Upper lobe of left lung (tissue), 6 donors: ENCODE data around the gene ZBTB39. TPM values are rescaled to one million over a fixed set of nuclear protein-coding genes. Genes with fewer than 3 reads are reported as not detected.

Experiments used
- ATAC-seq, 2 donors: fragments of 200-7000 bp; cut with Tn5 transposase; one replicate each; pipeline ENCODE4 v1.9.1; 2022; ENCODE audit warnings: mild to moderate bottlenecking in 2 of 2, moderate library complexity in 2 of 2; ENCODE audit not compliant: low FRiP score in 2 of 2
- DNase-seq, 2 donors: peaks; one replicate each; pipeline ENCODE4 v3.0.0-alpha.2; 2019 to 2020
- H3K27ac ChIP-seq, 4 donors: fragments of 200-600 bp; sonication (generic); one replicate each; pipeline ENCODE4 v1.5.1; 2016 to 2019
- H3K27me3 ChIP-seq, 4 donors: fragments of 200-600 bp; sonication (generic); one replicate each; pipeline ENCODE4 v1.5.1; 2017 to 2019
- H3K36me3 ChIP-seq, 4 donors: fragments of 200-600 bp; sonication (generic); one replicate each; pipeline ENCODE4 v1.5.1; 2016 to 2019
- H3K4me1 ChIP-seq, 4 donors: fragments of 200-600 bp; sonication (generic); one replicate each; pipeline ENCODE4 v1.5.1; 2018 to 2019
- H3K4me3 ChIP-seq, 4 donors: fragments of 200-600 bp; sonication (generic); one replicate each; pipeline ENCODE4 v1.5.1; 2017 to 2019; ENCODE audit warnings: mild to moderate bottlenecking in 2 of 4, moderate library complexity in 1 of 4
- H3K9me3 ChIP-seq, 4 donors: fragments of 200-600 bp; sonication (generic); one replicate each; pipeline ENCODE4 v1.5.1; 2018 to 2019
- CTCF ChIP-seq, 6 experiments: fragments of 450-650 bp in 4 of 6; fragments of 200-600 bp in 2 of 6; sonication (generic) in 2 of 6; IDR thresholded peaks; one replicate each; pipeline ENCODE4 v1.5.1; 2016 to 2019; ENCODE audit warnings: antibody characterized with exemption in 6 of 6
- EP300 ChIP-seq, 4 donors: sonication (generic); formaldehyde crosslinking; IDR thresholded peaks; one replicate each; pipeline ENCODE4 v1.5.1; 2017; ENCODE audit warnings: antibody characterized with exemption in 4 of 4, control low read depth in 2 of 4
- POLR2A ChIP-seq, 4 donors: fragments of 450-650 bp; IDR thresholded peaks; one replicate each; pipeline ENCODE4 v1.5.1; 2016 to 2017; ENCODE audit warnings: antibody characterized with exemption in 4 of 4, mild to moderate bottlenecking in 2 of 4
- POLR2AphosphoS5 ChIP-seq, 2 donors: sonication (generic); formaldehyde crosslinking; IDR thresholded peaks; one replicate each; pipeline ENCODE4 v1.5.1; 2017; ENCODE audit warnings: antibody characterized with exemption in 2 of 2
- WGBS, 2 donors: methylation state at CpG; one replicate each; pipeline ENCODE4 v1.1.5; 2017 to 2018; 5-methylcytosine and 5-hydroxymethylcytosine counted together
- total RNA-seq, 6 donors: library from RNA; depleted of rRNA in 4 of 6; stranded (reverse); fragments of >200 nt in 4 of 6; gene quantifications; one replicate each; pipeline versions ENCODE4 v1.1.0 to v1.2.1, GENCODE V29; 2016 to 2021
- donor health status: DM: no; HTN: no; CAD: no; lungs with moderate emphysema.
- donor health status: DM: no; HTN: yes; CAD: no; lungs with severe emphysema.

ZBTB39 gene
- total RNA-seq, 6 donors from 2014 or later = 3.2 to 9.4 (median 6.2) TPM

- H3K27ac ChIP-seq = no peak overlapping the region
- 60 to 83% methylated on average over 1 to 2 of the region's 2 CpGs for WGBS, 2 donors
- peaks cover 0 to 9% (median 2%) of the 10 kb centered on the region in 4 donors for H3K9me3 ChIP-seq
- H3K36me3 ChIP-seq = no peaks in the 10 kb centered on the region
- ATAC-seq (no peak), DNase-seq (no peak)
- H3K4me3 ChIP-seq = no peak overlapping the region
- no peaks in the 10 kb centered on the region for H3K27me3 ChIP-seq
- TF ChIP-seq POLR2A (IDR thresholded peaks at IDR 0.05) (no peak), CTCF (IDR thresholded peaks at IDR 0.05) (no peak), POLR2AphosphoS5 (IDR thresholded peaks at IDR 0.05) (no peak), EP300 (IDR thresholded peaks at IDR 0.05) (no peak)
- no peaks in the 10 kb centered on the region for H3K4me1 ChIP-seq
These were observed 47.9 kb downstream of the ZBTB39 start for GRCh38 chr12:56958422-56958821.

- WGBS, 2 donors = 77 to 89% methylated on average over 10 of the region's 10 CpGs
- no peaks in the 10 kb centered on the region for H3K36me3 ChIP-seq
- DNase-seq (no peak), ATAC-seq (no peak)
- H3K27me3 ChIP-seq = no peaks in the 10 kb centered on the region
- no peak within 1 kb of the TSS for H3K27ac ChIP-seq
- H3K9me3 ChIP-seq = peaks cover 0 to 9% (median 2%) of the 10 kb centered on the region in 4 donors
- H3K4me1 ChIP-seq = no peaks in the 10 kb centered on the region
- no peak for TF ChIP-seq CTCF (IDR thresholded peaks at IDR 0.05)
- no peak for TF ChIP-seq POLR2AphosphoS5 (IDR thresholded peaks at IDR 0.05)
- no peak for TF ChIP-seq POLR2A (IDR thresholded peaks at IDR 0.05)
- no peak within 1 kb of the TSS for H3K4me3 ChIP-seq
These were observed 48.9 kb downstream of the ZBTB39 start, which contains the start of gene RDH16 for GRCh38 chr12:56957229-56958052. Gene RDH16, minus strand, starts transcription at chr12:56957608. Its CDS starts 146 bp downstream, at chr12:56957462.

GRCh38 chr12:56955631-56956256 lies 50.6 kb downstream of the ZBTB39 start:
- H3K36me3 ChIP-seq = no peaks in the 10 kb centered on the region
- H3K4me3 ChIP-seq = no peak overlapping the region
- WGBS, 2 donors = 61 to 64% methylated on average over 2 of the region's 2 CpGs
- peaks cover 0 to 9% (median 2%) of the 10 kb centered on the region in 4 donors for H3K9me3 ChIP-seq
- H3K27me3 ChIP-seq = no peaks in the 10 kb centered on the region
- no peak for ATAC-seq
- H3K27ac ChIP-seq = no peak overlapping the region
- DNase-seq = no peak
- H3K4me1 ChIP-seq = no peaks in the 10 kb centered on the region
- TF ChIP-seq POLR2AphosphoS5 (IDR thresholded peaks at IDR 0.05) = no peak
- no peak for TF ChIP-seq POLR2A (IDR thresholded peaks at IDR 0.05)
- TF ChIP-seq CTCF (IDR thresholded peaks at IDR 0.05) = no peak
- TF ChIP-seq EP300 (IDR thresholded peaks at IDR 0.05) = no peak

GRCh38 chr12:56954958-56955355 lies 51.4 kb downstream of the ZBTB39 start:
- no peak for ATAC-seq
- Histone ChIP-seq H3K36me3 (no peaks in the 10 kb centered on the region), H3K9me3 (peaks cover 0 to 9% (median 2%) of the 10 kb centered on the region in 4 donors), H3K27me3 (no peaks in the 10 kb centered on the region), H3K27ac (no peak overlapping the region), H3K4me3 (no peak overlapping the region), H3K4me1 (no peaks in the 10 kb centered on the region)
- 80 to 84% methylated on average over 1 to 6 of the region's 6 CpGs for WGBS, 2 donors
- DNase-seq = no peak
- TF ChIP-seq EP300 (IDR thresholded peaks at IDR 0.05) = no peak
- no peak for TF ChIP-seq POLR2A (IDR thresholded peaks at IDR 0.05)
- TF ChIP-seq CTCF (IDR thresholded peaks at IDR 0.05) = no peak
- no peak for TF ChIP-seq POLR2AphosphoS5 (IDR thresholded peaks at IDR 0.05)
